HG03460 (cell line): ENCODE measurements around the gene PALLD.

Experiments
- ATAC-seq: cut with Tn5 transposase; IDR thresholded peaks from one replicate; pipeline ENCODE4 v1.9.1; 2021; ENCODE audit not compliant: unreplicated experiment

The PALLD gene

DNA sequence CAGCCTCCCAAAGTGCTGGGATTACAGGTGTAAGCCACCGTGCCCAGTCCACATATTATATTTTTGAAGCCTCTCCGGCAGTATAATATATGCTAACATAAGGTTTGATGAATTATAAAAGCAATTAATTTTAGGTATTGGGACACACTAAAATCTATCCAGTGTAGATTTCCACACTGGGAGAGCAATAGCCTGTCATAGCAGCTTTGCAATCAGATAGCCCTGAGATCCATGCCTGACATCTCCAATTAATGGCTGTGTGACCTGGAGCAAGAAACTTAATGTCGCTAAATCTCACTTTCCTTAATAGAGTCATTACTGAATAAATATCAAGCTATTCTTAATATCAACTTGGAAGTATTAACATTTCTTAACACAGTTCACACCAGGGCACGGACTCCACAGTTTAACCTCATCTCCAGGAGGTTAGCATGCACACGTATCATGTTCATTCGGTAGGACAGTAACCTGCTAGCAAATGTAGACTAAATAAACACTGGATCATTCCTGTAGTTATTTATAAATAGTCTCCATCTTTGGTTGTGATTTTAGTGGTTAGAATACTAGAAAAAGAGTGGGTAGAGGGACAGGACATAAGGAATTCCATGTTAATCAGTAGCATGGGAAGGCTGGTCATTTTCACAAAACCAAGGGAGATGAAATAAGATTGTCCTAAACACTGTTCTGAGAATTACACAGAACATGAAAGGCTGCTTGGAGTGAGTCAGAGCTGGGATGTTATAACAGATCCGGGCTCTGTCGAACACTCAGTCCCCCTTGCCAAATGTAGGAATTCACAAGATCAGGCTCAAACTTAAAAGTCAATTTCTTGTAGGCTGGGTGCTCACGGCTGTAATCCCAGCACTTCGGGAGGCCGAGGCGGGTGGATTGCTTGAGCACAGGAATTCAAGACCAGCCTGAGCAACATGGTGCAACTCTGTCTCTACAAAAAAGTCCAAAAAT, 254.7 kb downstream of the PALLD start:
- no peak for ATAC-seq

DNA sequence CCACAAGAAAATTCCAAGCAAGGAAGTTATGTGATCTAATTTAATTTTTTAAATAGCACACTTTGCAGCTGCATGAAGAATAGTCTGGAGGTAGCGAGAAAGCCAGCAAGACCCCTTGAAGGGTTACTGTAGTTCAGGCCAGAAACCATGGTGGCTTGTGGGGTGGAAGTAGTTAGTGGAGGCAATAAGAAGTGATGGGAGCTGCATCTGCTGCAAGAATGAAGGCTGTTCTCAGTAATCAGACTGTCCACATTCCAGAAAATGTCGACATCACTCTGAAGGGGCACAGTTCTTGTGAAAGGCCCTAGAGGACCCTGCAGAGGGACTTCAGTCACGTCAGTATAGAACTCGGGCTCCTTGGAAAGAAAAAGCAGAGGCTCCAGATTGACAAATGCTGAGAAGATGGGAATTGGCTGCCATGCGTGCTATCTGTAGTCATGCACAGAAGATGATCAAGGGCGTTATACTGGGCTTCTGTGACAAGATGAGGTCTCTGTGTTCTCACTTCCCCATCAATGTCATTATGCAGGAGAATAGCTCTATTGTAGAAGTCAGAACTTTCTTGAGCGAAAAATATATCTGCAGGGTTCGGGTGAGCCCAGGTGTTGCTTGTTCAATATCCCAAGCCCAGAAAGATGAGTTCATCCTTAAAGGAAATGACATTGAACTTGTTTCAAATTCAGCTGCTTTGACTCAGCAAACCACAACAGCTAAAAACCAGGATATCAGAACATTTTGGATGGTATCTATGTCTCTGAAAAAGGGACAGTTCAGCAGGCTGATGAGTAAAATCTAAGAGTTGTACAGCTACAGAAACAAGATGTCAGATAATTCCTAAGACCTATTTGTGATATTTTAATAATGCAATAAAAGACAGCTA, 259.0 kb downstream of the PALLD start:
- no peak for ATAC-seq

GRCh38 chr4:168757500-168757899, 260.6 kb downstream of the PALLD start:
- no peak for ATAC-seq

- ATAC-seq = no peak
These were observed 261.6 kb downstream of the PALLD start for GRCh38 chr4:168758351-168758876.

DNA sequence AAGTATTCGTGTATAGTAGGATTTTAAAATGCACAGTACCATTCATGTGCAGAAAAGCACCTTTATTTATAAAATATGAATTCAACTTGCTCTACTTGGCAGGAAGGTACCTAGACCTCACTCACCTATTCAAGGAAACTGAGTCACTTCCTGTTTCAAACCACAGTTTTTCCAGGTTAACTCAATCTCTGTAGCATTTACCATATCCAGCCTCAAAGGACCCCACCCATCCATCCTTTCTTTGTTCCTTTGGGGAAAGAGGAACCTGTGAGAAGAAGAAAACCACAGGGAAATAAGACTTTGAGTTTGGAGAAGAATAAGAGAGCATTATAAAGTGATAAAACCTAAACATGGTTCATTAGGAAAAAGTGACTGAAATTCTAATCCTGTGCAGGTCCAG, 262.5 kb downstream of the PALLD start:
- ATAC-seq = no peak

- ATAC-seq = no peak
These were observed 263.2 kb downstream of the PALLD start for GRCh38 chr4:168759959-168760527.

DNA sequence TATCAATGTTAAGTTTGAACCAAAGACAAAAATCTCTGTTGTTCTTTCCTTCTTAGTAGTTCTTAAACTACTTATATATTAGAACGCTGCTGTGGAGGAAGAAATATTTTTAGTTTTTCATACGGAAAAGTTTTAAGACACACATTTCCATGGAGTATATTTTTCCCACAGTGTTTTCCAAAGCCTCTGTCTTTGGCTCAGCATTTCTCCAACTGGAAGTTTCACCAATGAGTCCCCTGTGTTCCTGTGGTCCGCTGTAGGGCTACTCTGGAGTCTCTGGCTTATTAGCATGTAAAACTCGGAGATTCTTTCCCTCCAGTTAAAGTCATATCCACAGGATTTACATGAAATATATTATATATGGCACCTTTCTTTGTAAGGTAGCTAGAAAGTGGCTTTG, 264.2 kb downstream of the PALLD start:
- no peak for ATAC-seq

- no peak for ATAC-seq
These were observed 268.5 kb downstream of the PALLD start for GRCh38 chr4:168765322-168765721.

DNA sequence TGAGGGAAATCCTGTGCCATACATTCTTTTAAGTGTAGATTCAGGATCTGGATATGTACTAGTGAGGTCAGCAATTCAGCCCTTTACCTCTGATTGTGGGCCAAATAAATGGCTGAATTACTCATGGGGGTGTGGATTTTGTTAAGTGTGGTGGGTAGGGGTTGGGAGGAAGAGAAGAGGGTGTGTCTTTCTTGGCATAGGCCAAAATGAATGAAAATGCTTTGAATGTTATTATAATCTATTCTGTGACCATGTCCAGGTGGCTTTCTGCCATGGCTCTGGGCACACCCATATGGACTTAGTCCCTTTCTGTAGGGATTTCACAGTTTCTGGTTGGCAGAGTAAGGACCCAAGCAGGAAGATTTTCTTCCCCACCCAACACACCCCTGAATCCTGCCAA, 268.9 kb downstream of the PALLD start:
- ATAC-seq = no peak

GRCh38 chr4:168766604-168767316, 269.9 kb downstream of the PALLD start:
- ATAC-seq = no peak

DNA sequence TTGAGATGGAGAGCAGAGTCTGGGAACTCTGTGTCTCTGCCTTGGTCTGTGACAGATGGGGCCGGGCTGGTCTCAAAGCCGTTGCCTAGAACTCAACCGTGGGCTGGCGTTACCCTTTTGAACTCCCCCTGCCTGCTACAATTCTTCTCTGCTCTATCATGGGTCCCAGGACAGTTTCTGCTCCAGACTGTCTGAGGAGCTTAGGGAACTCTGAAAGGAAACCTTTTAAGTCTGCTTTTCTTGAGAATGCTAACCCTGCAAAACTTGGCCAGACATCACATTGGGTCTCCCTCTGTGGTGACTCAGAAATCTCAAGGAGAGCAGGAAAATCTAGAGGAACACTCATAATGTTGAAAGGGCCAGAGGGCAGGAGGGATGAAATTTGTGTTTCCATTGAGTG, 272.6 kb downstream of the PALLD start:
- ATAC-seq = no peak

DNA sequence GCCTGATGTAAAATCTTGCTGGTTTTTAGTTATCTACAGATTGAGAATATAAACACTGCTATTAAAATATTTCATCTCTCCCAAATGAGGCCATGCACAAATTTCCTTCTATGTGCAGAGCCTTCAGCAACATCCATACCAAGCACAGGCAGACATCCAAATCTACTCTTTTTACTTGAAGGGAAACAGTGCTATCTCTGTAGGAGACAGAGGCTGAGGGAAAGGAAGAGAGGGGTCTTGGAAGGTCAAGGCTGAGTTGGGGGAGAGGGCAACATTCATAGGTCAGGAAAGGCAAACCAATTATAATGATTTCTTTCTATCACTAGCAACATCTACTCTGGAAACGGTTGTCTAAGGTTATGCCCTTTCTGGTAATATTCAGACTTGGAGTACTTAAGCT, 273.0 kb downstream of the PALLD start:
- no peak for ATAC-seq

DNA sequence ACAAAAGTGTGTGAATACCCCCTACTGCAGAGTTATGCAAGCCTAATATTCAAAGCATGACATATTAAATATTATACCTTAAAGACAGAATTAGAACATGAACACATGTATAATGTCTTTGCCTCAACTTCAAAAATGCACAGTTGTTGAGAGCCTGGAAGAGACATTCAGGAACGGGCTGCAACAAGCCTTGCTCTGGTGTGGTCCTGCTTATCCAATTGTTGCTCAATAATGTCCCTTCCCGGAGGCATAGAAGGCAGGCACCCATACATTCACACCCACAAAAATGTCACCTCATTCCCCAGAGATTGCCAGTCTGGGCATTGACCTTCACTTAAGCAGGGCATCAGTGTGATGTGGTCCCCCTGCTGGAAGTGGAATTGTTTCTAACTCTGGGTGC, 274.4 kb downstream of the PALLD start:
- no peak for ATAC-seq

DNA sequence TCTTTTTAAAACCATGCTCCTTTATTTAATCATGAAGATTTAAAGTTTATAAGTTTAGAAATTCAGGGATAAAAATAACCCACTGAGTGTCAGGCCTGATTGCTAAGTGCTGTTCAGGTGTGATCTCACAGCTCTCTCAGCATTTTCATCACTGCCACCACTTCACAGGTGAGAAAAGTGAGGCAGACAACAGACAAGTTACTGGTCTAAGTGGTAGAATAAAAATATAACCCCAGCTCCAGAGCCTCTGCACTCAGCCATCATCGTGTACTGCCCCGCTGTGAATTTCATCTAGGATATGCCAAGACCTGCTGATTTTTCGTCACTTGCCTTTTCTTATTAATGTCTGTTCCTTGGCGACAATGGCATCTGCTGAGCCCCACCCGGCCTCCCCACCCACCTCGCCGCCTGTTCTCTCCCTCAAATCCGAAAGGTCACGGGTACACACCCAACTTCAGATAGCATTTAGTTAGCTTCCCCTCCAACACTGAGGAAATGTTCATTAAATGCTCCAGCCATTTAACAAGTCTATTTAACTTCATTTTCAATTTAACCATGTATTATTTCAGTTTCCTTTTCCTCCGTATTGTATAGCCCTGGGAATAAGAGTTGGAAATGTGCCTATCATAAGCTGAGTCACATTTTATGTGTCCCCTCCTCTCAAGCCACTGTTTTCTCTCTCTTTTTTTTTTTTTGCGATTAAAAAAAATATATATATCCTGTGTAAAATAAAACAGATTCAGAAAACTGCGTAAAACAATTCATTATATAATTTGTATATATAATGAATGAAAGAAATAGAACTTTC, 276.7 kb downstream of the PALLD start:
- ATAC-seq = no peak

DNA sequence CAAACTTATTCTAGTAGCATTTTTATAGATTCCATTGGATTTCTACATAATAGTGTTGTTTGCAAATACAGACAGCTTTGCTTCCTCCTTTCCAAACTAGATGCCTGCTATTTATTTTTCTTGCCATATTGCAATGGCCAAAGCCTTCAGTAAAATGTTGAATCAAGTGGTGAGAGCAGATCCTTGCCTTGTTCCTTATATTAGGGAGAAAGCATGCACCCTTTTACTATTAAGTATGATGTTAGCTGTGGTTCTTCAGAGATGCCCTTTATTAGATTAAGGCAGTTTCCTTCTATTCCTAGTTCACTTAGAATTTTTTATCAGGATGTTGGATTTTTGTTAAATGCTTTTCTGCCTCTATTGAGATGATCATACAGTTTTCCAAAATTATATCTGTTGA, 279.5 kb downstream of the PALLD start:
- ATAC-seq = no peak

DNA sequence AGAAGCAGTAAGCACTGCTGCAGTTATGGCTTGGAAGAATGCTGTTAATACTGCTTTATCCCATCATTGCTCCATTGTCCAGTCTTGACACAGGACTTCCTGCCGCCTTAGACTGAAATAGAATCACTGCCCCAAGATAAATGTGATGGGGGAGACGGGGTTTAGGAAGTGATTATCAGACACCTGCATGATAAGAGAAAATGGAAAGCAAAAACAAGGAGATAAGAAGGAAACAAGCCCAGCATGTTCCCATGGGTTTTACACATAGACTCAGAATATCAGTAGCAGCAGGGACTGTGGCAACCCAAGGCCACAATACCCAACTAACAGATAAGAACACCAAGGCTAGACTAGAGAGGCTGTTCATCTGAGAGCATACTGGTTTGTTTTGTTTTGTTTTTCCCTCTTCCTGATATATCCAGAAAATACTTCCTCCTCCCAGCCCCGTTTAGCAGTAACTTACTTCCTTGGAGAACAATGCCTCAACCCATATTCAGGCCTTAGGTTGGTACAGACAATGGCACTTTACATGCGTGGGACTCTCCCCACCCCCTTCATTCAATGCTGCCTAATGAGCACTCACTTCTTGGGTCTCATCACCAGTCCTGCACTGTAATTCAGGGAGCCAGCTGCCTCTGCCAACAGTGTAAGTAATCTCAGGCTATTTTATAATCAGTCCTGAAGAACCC, 280.6 kb downstream of the PALLD start:
- no peak for ATAC-seq

DNA sequence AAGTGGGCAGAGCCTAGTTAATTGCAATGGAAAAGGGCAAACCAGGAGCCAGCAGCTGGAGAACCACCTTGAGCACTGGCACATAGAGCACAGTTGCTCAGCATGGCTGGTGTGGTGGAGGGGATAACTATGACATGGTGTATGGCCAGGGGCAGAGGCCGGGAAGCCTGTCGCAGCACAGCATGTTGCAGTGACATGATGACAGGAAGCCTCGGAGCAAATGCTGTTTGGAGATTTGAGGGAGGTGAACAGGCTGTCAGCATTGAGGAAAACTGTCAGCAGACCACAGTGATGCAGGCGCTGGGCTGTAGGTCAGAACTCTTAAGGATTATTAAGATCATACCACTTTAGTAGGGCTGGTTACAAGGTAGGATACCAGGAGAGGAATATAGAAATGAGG, 284.5 kb downstream of the PALLD start:
- ATAC-seq = no peak

DNA sequence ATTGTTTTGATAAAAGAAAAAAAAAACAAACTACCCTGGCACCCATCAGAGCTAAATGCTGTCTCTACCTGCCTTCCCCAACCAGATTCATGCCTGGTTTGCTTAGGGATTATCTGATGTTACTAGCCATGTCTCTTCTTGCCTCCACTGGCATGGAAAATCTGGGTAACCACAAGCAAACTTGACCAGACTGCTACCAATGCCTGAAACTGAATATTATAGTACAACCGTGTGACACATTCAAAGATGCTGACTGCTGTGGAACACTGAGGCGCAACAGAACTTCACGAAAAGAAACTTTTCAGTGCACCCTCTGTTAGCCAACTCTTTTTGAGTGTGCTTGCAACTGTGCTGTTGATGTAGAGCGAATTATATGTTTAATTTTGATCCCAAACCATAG, 285.1 kb downstream of the PALLD start:
- ATAC-seq = no peak

- ATAC-seq = no peak
These were observed 285.6 kb downstream of the PALLD start for GRCh38 chr4:168782439-168782838.
